Forelimb muscle (tissue), 1 donor: ENCODE measurements around the gene DPP8. TPM values are rescaled to one million over a fixed set of nuclear protein-coding genes. Genes with fewer than 3 reads are reported as not detected.
"Not testable (repeated sequence)": the region's sequence is repeated elsewhere in the genome, so short reads cannot be mapped to it uniquely, and the experiment has no call there.

Experiments
- DNase-seq: peaks from one replicate; pipeline ENCODE4 v3.0.0-alpha.2; 2013; ENCODE audit warnings: low read depth
- polyA plus RNA-seq: library from polyadenylated mRNA; unstranded; fragments of 120-200 nt; gene quantifications from one replicate; pipeline ENCODE4 v1.2.1, GENCODE V29; 2013; ENCODE audit not compliant: insufficient read length

Gene DPP8
- polyA plus RNA-seq, 1 donor: 24.5 TPM

DNA sequence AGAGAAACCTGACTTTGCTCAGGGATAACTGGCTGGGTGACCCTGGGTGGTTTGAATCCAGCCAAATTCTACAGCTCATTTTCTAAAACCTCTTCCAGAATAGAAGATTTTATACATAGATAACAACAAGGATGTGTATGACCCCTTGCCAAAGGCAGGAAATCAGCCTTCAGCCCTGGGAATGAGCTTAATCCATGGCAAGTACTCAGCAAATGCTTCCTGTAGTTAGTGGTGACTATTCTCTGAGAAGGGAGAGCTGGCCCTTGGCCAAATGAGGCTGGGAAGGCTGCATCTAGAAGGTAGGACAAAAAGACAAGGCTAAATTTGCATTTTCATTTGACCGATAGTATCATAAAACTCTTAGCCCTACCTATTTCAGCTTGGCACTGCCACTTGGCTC lies 8.1 kb upstream of the DPP8 start:
- DNase-seq: no peak

DNA sequence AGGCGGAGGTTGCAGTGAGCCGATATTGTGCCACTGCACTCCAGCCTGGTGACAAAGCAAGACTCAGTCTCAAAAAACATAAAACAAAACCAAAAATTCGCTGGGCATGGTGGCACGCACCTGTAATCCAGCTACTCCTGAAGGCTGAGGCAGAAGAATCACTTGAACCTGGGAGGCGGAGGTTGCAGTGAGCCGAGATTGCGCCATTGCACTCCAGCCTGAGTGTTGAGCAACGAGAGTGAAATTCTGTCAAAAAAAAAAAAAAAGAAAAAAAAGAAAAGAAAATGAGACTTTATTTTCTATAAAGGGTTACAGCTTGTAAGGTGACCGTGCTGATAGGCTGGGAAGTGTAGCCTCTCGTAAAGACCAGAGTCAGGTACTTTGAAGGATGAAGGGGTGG lies 6.7 kb upstream of the DPP8 start:
- DNase-seq: no peak

DNA sequence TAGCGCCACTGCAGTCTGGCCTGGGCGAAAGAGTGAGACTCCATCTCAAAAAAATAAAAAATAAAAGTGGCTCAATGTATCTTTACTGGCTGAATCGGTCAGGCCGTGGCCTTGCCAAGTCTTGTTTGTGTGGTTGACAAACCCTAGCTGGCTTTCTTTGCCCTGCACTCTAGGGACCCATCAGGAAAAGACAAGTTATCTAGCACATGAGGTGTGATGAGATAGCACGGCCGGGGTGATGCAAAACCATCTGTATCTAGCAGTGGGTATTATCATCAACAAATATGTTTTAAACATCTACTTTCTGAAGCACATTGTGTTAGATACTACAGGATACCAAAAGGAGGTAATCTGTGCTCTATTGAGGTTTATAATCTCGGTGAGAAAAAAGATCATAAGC lies 3.9 kb upstream of the DPP8 start:
- no peak for DNase-seq

DNA sequence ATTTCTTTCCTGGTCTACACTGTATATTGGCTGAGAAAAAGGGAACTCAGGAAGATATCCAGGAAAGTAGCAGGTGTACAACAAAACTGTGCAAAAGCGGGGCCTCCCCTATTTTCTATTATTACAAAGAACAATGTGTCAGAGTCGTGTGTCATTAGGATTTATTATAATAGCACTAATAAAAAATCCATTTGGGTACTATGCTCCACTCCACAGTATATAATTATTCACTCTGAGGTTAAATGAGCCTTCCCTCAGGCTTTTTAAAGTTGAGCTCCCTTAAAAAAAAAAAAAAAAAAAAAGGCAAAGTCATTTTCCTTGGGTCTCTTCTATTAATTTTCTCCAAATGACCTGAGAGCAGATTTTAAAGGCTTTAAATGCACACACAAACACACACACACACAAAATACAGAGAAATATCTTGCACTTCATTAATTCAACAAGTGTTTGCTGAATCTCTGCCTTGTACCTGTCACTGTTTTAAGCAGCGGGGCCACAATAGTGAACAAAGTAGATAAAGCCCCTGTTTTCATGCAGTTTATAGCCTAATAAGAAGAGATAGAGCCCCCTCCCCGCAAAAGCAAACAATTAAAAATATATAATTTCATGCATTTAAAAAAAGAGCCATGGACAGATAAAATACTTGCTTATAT lies 1.3 kb upstream of the DPP8 start:
- no peak for DNase-seq

- DNase-seq: no peak
Measured at GRCh38 chr15:65517866-65518207, 348 bp upstream of the DPP8 start.

GRCh38 chr15:65512807-65513416 lies 4.6 kb downstream of the DPP8 start:
- DNase-seq: peak; percentile 41

DNA sequence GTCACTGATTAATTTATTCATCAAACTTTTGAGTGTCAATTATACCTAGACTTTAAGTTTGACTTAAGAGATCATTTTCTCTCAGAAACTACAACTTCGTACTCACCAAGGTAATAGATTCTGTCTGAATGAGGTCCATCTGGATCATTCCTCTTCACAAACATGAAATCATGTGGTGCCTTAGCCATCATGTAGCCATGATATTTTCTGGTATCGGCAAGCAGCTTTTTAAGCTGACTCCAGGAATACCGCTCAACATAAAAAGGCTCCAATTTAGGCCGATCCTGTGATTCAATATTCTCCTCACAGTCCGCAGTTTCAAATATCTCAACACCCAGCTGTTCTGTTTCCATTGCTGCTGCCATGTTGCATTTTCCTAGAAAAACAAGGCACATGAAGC lies 5.3 kb downstream of the DPP8 start:
- no peak for DNase-seq

GRCh38 chr15:65509321-65509720 lies 8.2 kb downstream of the DPP8 start:
- no peak for DNase-seq

GRCh38 chr15:65494076-65494475 lies 23.4 kb downstream of the DPP8 start:
- no peak for DNase-seq

GRCh38 chr15:65484876-65485275 lies 32.6 kb downstream of the DPP8 start:
- DNase-seq: no peak

DNA sequence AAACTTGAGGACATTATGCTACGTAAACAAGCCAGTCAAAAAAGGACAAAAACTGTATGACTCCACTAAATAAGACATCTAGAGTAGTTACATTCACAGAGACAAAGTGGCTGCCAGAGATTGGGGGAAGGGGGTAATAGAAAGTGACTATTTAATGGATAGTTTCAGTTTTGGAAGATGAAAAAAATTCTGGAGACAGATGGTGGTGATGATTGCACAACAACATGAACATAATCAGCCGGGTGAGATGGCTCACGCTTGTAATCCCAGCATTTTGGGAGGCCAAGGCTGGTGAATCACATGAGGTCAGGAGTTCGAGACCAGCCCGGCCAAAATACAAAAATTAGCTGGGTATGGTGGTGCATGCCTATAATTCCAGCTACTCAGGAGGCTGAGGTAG lies 40.6 kb downstream of the DPP8 start:
- DNase-seq: no peak

- DNase-seq: no peak
Measured at GRCh38 chr15:65470866-65471265, 46.6 kb downstream of the DPP8 start.

DNA sequence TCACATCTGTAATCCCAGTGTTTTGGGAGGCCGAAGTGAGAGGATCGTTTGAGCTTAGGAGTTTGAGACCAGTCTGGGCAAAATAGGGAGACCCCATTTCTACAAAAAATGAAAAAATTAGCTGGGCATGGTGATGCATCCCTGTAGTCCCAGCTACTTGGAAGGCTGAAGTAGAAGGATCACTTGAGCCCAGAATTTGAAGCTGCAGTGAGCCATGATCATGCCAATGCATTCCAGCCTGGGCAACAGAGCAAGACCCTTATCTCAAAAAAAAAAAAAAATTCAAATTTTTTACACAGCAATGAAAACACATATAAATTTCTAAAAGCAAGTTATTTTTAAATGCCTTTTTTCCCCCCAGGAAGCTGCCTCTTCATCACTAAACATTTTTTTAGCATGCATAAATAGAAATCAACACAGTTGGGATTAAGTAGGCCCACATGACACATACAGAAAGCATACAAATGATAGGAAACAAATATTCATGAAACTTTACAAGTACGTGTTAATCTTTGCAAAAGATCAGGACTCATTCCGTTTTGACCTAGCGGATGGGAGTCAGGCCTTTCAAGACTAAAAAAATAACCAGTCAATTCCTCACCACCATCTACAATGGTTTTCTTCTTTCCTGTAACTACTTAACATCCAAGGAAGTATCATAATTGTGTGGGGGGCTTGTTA lies 49.1 kb downstream of the DPP8 start:
- DNase-seq: no peak

- DNase-seq: no peak
Measured at GRCh38 chr15:65466901-65467300, 50.6 kb downstream of the DPP8 start.

GRCh38 chr15:65463096-65463495 lies 54.4 kb downstream of the DPP8 start:
- not testable (repeated sequence) for DNase-seq

DNA sequence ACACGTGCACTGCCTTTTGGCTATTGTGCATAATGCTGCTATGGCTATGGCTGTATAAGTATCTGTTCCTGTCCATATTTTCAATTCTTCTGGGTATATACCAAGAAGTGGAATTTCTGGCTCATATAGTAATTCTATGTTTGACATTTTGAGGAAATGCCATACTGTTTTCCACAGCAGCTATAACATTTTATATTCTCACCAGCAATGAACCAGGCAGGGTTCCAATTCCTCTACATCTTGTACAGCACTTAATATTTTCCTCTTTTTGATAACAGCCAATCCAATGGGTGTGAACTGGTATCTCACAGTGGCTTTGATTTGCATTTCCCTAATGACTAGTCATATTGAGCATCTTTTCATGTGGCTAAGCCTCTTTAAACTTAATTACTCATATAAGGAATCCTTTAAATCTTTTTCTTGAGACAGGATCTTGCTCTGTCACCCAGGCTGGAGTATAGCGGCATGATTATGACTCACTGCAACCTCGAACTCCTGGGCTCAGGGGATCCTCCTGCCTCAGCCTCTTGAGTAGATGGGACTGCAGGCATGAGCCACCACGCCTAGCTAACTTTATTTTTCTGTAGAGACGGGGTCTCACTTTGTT lies 56.6 kb downstream of the DPP8 start:
- DNase-seq: no peak

DNA sequence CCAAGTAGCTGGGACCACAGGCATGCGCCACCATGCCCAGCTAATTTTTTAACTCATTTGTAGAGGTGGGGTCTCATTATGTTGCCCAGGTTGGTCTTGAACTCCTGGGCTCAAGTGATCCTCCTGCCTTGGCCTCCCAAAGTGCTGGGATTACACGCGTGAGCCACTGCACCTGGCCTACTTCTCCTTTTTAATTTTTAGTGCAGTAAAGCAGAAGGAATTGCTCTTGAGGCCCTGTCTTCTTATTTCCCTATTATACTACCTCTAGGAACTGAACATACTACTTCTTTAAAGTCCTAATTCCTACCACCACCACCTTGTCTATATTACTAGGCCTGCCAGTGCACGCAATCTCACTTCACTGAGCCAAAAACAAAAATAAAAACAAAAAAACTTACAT lies 62.2 kb downstream of the DPP8 start:
- DNase-seq: not testable (repeated sequence)

- DNase-seq: no peak
Measured at GRCh38 chr15:65451989-65452388, 65.5 kb downstream of the DPP8 start.

GRCh38 chr15:65450556-65450955 lies 66.9 kb downstream of the DPP8 start:
- DNase-seq: no peak

DNA sequence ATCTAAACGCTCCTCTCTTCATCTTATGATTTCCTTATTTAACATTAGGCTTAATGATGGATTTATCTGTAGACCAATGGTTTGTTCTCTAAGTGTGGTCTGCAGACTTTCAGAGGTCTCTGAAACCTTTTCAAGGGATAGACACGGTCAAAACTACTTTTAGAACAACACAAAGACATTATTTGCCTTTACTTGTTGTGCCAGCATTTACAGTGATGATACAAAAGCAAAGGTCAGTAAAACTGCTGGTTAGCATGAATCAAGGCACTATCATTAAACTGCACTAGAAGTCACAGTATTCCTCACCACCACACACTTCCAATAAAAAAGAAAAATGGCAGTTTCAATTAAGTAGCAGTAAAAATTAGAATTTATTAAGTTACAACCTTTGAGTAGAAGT lies 70.3 kb downstream of the DPP8 start:
- DNase-seq: no peak

GRCh38 chr15:65434201-65434600 lies 83.3 kb downstream of the DPP8 start:
- no peak for DNase-seq

- no peak for DNase-seq
Measured at GRCh38 chr15:65431731-65432130, 85.8 kb downstream of the DPP8 start.
